CD4-positive, alpha-beta T cell treated with Interleukin-17A for 4 hours (primary cell): ENCODE data around the gene PLEKHA5.
"Not testable (repeated sequence)": the region's sequence is repeated elsewhere in the genome, so short reads cannot be mapped to it uniquely, and the experiment has no call there.

Experiments used
- DNase-seq: peaks from one replicate; pipeline ENCODE4 v3.0.0-alpha.2; 2020; ENCODE audit warnings: mixed read lengths

The PLEKHA5 gene

DNA sequence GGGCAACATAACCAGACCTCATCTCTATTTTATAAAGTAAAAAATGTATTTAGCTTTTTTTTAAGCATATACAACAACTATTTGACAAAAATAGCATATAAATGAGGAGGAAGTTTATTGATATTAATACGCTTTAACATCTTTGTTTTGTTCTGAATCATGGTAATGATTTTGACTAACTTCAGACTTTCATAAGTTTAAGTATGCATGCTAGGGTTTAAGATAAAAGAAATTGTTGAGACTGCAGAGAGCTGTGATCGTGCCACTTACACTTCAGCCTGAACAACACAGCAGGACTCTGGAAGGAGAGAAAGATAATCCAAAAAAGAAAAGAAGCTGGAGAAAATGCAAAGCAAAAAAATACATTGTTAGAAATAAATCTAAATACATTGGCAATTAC, 221.8 kb downstream of the PLEKHA5 start:
- DNase-seq, result no peak

GRCh38 chr12:19369691-19370148, 240.2 kb downstream of the PLEKHA5 start:
- no peak for DNase-seq

DNA sequence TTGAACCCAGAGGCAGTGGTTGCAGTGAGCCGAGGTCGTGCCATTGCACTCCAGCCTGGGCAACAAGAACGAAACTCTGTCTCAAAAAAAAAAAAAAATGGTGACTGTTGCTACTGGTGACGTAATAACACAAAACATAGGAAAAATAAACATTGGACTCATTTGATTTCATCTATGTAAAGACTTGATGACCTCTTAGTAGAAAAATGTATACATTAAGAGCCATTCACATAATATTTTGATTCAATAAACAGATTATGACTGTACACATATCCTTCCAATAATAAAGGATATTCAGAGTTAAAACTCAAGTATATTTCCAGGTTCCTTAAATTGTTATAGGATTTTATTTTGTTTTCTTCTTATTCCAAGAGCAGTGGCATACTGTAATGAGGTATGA, 244.1 kb downstream of the PLEKHA5 start:
- DNase-seq, result no peak

- DNase-seq, result no peak
Observed at GRCh38 chr12:19375888-19376287, 246.4 kb downstream of the PLEKHA5 start.

- no peak for DNase-seq
Observed at GRCh38 chr12:19376691-19377090, 247.2 kb downstream of the PLEKHA5 start.

- DNase-seq, result peak; percentile 27
Observed at GRCh38 chr12:19382111-19382526, 252.6 kb downstream of the PLEKHA5 start.

DNA sequence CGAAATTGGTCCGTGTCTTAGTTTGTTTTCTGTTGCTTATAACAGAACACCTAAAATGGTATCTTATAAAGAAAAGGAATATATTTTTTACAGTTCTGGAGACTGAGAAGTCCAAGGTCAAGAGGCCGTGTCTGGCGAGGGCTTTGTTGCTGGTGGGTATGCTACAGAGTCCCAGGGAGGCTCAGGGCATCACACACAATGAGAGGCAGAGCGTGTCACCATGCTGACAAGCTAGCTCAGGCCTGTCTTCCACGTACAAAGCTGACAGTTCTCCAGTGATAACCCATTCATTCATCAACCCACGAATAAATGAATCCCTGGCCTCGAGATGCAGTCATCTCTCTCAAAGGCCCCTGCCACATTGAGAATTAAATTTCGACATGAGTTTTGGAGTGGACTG, 253.0 kb downstream of the PLEKHA5 start:
- no peak for DNase-seq

- DNase-seq, result no peak
Observed at GRCh38 chr12:19387161-19387560, 257.6 kb downstream of the PLEKHA5 start.

GRCh38 chr12:19388131-19388549, 258.6 kb downstream of the PLEKHA5 start:
- DNase-seq, result no peak

- DNase-seq, result no peak
Observed at GRCh38 chr12:19390051-19390598, 260.6 kb downstream of the PLEKHA5 start.

- DNase-seq, result not testable (repeated sequence)
Observed at GRCh38 chr12:19392644-19393043, 263.1 kb downstream of the PLEKHA5 start.

- no peak for DNase-seq
Observed at GRCh38 chr12:19394385-19394784, 264.9 kb downstream of the PLEKHA5 start.

- no peak for DNase-seq
Observed at GRCh38 chr12:19397534-19397933, 268.0 kb downstream of the PLEKHA5 start.

DNA sequence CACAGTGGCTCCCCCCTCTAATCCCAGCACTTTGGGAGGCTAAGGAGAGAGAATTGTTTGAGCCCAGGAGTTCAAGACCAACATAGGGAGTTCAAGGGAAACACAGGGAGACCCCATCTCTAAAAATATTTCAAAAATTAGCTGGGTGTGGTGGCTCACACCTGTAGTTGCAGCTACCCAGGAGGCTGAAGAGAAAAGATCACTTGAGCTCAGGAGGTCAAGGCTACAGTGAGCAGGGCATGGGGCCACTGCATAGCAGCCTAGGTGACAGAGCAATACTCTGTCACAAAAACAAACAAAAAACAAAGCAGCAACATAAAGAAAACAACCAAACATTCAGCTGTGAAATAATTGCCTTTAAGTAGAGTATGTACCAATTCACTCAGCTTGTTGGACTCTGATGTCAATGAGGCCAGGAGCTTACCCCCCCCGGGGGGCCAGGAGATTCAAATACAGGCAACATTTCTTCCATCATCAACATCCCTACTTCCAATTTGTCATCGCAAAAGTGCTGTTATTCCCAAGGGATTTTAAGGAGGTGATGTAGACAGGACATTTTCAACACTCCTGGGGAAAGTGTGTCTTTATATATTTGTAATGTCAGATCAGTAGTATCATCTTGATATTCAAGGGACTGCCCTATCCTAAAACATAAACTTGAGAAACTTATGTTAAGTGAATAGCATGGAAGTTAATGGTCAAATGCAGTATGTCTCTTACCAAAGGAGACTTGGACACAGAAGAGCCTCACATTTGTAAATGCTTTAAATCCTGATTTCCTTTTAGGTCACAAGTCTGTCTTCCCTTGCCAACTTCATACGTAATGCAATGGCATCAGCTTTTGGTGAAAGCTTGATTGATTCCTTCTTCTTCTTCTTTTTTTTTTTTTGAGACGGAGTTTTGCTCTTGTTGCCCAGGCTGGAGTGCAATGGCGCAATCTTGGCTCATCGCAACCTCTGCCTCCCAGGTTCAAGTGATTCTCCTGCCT, 269.1 kb downstream of the PLEKHA5 start:
- DNase-seq, result no peak

- DNase-seq, result not testable (repeated sequence)
Observed at GRCh38 chr12:19400649-19401285, 271.2 kb downstream of the PLEKHA5 start.

- DNase-seq, result no peak
Observed at GRCh38 chr12:19402211-19402610, 272.7 kb downstream of the PLEKHA5 start.

- DNase-seq, result no peak
Observed at GRCh38 chr12:19402743-19403431, 273.4 kb downstream of the PLEKHA5 start.

GRCh38 chr12:19404242-19404880, 274.8 kb downstream of the PLEKHA5 start:
- peak; percentile 17 for DNase-seq

DNA sequence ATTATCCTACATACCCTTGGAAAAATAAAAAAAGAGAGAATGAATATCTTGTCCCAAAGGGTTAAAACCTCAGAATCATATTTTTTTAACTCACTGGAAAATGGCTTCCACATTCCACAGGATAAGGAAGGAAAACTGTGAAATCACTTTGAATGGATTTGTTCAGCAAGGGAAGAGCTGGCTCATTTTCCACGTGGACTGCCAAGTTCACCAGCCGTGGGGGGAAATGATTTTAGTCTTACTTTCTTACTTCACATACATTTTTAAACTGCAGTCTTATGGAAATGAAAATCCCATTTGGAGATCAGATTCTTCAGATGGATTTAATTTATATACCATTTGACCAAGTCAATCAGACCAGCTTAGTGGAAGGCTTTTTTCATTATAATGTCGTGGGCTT, 279.8 kb downstream of the PLEKHA5 start:
- no peak for DNase-seq

DNA sequence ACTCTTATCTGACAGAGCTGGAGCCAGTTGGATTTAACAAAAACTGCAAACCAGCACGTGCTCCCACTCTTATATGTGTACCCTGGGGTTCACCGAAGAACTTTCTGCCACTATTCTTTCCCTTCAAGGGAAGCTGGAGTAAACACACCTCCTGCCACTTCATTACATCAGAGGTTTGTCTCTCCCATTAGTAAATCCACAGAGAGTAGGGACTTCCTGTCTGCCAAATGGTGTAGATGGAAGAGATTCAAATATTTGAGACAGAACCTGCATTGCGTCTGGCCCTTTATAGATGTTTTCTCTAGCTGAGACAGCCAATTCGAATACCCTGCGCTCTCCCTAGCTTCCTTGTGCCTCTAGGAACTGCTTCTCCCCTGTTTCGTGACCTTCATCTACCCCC, 280.7 kb downstream of the PLEKHA5 start:
- DNase-seq, result no peak

DNA sequence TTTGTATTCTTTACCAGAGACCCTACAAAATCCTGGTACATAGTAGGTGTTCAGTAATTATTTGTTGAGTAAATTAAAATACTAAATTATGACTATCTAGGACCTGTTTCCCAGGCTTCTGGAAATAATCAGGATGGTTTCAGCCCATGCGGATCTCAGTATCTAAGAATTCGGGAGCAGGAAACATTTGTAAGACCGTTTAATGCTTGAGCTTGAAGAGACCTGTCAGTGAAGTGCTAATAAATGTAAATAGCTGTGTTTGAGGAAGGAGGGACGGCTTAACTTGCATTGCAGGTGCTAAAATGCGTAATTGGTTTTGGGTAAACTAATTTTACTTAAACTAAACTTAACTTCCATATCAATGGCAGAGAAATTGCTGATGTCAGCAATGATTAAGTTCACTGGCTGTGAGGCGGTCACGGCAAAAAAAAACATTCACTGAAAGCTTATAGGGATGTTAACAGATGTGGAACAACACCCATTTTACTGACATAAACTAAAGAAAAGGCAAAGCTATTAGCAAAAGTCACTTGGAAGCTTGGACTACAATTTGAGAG, 281.2 kb downstream of the PLEKHA5 start:
- DNase-seq, result no peak
